Skeletal muscle tissue (tissue), 4 donors: Measurements from ENCODE around the gene CENPH. TPM values are rescaled to one million over a fixed set of nuclear protein-coding genes. Genes with fewer than 3 reads are reported as not detected.
"Not testable (repeated sequence)": the region's sequence is repeated elsewhere in the genome, so short reads cannot be mapped to it uniquely, and the experiment has no call there.

Experiments used
- H3K27ac ChIP-seq: one replicate; pipeline ENCODE4 v1.7.0; 2013; ENCODE audit warnings: mild to moderate bottlenecking, low read depth, low read length, inconsistent platforms
- H3K27me3 ChIP-seq, 3 donors: one replicate each; pipeline ENCODE4 v1.7.0; 2013; ENCODE audit warnings: low read length in 3 of 3; ENCODE audit not compliant: control insufficient read depth in 3 of 3, insufficient read depth in 3 of 3
- H3K36me3 ChIP-seq, 3 donors: one replicate each; pipeline ENCODE4 v1.7.0; 2013; ENCODE audit warnings: low read length in 3 of 3; ENCODE audit not compliant: control insufficient read depth in 3 of 3, insufficient read depth in 3 of 3
- H3K4me1 ChIP-seq, 3 donors: one replicate each; pipeline ENCODE4 v1.7.0; 2013; ENCODE audit warnings: low read length in 3 of 3, mild to moderate bottlenecking in 3 of 3; ENCODE audit not compliant: control insufficient read depth in 3 of 3, insufficient read depth in 3 of 3
- H3K4me3 ChIP-seq, 3 donors: one replicate each; pipeline ENCODE4 v1.7.0; 2013; ENCODE audit warnings: low read length in 3 of 3
- H3K9ac ChIP-seq, 3 donors: one replicate each; pipeline ENCODE4 v1.7.0; 2013; ENCODE audit warnings: low read length in 3 of 3, mild to moderate bottlenecking in 3 of 3, moderate library complexity in 2 of 3, low read depth in 1 of 3
- H3K9me3 ChIP-seq, 3 donors: one replicate each; pipeline ENCODE4 v1.7.0; 2013; ENCODE audit warnings: low read length in 3 of 3; ENCODE audit not compliant: control insufficient read depth in 3 of 3
- total RNA-seq: library from RNA; depleted of rRNA; stranded (reverse); fragments of >200 nt; gene quantifications from one replicate; pipeline ENCODE4 v1.2.3, GENCODE V29; 2014
- donor health status: Osteomylitis.

Gene CENPH
- total RNA-seq, 1 donor from 2014 or later = 4.2 TPM

DNA sequence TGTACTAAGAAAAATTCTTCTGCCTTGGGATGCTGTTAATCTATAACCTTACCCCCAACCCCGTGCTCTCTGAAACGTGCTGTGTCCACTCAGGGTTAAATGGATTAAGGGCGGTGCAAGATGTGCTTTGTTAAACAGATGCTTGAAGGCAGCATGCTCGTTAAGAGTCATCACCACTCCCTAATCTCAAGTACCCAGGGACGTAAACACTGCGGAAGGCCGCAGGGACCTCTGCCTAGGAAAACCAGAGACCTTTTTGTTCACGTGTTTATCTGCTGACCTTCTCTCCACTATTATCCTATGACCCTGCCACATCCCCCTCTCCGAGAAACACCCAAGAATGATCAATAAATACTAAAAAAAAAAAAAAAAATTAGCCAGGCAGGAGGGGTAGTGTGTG, 31.4 kb downstream of the CENPH start:
- not testable (repeated sequence) for H3K27ac ChIP-seq

DNA sequence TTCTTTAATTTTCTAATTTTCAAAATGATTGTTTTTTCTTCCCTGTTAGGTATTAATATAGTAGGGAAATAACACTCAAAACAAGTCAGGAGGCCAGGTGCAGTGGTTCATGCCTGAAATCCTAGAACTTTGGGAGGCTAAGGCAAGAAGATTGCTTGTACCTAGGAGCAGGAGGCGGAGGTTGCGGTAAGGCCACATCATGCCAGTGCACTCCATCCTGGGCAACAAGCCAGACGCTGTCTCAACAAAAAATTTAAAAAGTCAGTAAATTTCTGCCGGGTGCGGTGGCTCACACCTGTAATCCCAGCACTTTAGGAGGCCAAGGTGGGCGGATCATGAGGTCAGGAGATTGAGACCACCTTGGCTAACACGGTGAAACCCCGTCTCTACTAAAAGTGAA, 35.1 kb downstream of the CENPH start:
- no peak overlapping the region for H3K27ac ChIP-seq
- H3K4me1 ChIP-seq = no peaks in the 10 kb centered on the region
- no peak overlapping the region for H3K9ac ChIP-seq
- no peaks in the 10 kb centered on the region for H3K27me3 ChIP-seq
- H3K36me3 ChIP-seq = peaks cover 7 to 10% (median 9%) of the 10 kb centered on the region in 3 donors
- H3K4me3 ChIP-seq = no peak overlapping the region
- H3K9me3 ChIP-seq = no peaks in the 10 kb centered on the region

More for the DNA sequence above, 31.4 kb downstream of the CENPH start:
- not testable (repeated sequence) for H3K27me3 ChIP-seq, H3K36me3 ChIP-seq, H3K9me3 ChIP-seq, H3K9ac ChIP-seq, H3K4me3 ChIP-seq
- peaks cover 3 to 14% (median 8%) of the 10 kb centered on the region in 3 donors for H3K4me1 ChIP-seq

DNA sequence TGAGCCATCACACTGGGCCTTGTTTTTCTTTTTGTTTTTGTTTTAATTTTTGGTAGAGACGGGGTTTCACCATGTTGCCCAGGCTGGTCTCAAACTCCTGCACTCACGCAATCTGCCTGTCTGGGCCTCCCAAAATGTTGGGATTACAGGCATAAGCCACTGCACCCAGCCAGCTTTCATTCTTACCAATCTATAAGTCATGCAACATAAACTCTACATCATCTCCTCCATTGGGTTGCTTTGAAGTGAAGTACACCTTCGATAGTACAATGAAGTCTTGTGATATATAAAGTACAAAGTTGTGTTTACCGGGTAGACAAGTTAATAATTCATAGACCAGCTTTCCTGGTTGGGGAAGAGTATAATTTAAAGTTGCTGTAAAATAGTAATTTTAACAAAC, 36.5 kb downstream of the CENPH start:
- Histone ChIP-seq H3K9ac (no peak overlapping the region), H3K4me1 (no peaks in the 10 kb centered on the region), H3K36me3 (peaks cover 7 to 17% (median 16%) of the 10 kb centered on the region in 3 donors), H3K27me3 (no peaks in the 10 kb centered on the region), H3K9me3 (no peaks in the 10 kb centered on the region), H3K27ac (no peak overlapping the region), H3K4me3 (no peak overlapping the region)

DNA sequence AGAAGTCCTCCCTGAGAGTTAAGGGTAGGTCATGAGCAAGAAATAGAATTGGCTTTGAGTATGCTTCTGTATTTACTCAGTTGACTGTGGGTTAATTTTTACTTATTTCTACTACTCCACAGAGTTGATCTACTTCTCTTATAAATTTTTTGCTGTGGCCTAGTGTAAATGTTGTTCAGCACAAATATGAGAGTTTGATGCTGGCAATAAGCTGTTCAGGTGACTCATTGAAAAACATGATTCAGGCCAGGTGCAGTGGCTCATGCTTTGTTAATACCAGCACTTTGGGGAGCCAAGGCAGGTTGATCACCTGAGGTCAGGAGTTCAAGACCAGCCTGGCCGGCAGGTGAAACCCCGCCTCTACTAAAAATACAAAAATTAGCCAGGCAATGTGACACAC, 40.8 kb downstream of the CENPH start:
- Histone ChIP-seq H3K27me3 (no peaks in the 10 kb centered on the region), H3K9me3 (no peaks in the 10 kb centered on the region), H3K36me3 (peaks cover 7 to 23% (median 17%) of the 10 kb centered on the region in 3 donors), H3K27ac (no peak overlapping the region), H3K4me3 (no peak overlapping the region), H3K9ac (no peak overlapping the region), H3K4me1 (peaks cover 4 to 16% (median 10%) of the 10 kb centered on the region in 3 donors)

DNA sequence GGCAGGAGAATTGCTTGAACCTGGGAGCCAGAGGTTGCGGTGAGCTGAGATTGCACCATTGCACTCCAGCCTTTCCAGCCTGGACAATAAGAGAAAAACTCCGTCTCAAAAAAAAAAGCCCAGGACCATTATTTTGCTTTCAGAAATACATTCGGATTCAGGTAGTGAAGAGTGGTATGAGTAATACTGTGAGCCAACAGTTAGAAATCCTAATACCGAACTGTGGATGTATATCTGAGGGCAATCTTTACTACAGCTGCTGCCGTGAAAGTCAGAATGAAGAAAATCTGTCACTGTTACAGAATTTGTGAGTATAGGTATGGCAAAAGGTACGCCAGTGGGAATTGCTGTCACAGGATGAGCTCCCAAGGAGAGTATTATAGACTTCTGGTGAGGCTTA, 41.9 kb downstream of the CENPH start:
- H3K4me1 ChIP-seq = peaks cover 10 to 22% (median 20%) of the 10 kb centered on the region in 3 donors
- no peak overlapping the region for H3K4me3 ChIP-seq
- H3K36me3 ChIP-seq = peaks cover 7 to 23% (median 15%) of the 10 kb centered on the region in 3 donors
- no peaks in the 10 kb centered on the region for H3K27me3 ChIP-seq
- H3K27ac ChIP-seq = no peak overlapping the region
- no peaks in the 10 kb centered on the region for H3K9me3 ChIP-seq
- no peak overlapping the region for H3K9ac ChIP-seq

DNA sequence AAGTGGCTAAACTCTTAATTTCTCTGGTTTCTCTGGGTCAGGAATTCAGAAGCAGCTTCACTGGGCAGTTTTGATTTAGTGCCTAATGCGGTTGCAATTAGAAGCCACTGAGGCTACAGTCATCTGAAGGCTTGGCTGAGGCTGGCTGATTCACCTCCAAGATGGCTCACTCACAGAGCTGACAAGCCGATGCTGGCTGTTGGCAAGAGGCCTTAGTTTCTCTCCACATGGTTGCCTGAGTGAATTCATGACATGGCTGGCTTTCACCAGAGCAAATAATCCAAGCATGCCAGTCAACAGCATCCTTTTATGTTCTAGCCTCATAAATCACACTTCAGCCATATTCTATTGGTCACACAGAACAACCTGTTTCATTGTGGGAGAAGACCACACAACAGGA, 42.5 kb downstream of the CENPH start:
- H3K27ac ChIP-seq = no peak overlapping the region
- no peaks in the 10 kb centered on the region for H3K9me3 ChIP-seq

DNA sequence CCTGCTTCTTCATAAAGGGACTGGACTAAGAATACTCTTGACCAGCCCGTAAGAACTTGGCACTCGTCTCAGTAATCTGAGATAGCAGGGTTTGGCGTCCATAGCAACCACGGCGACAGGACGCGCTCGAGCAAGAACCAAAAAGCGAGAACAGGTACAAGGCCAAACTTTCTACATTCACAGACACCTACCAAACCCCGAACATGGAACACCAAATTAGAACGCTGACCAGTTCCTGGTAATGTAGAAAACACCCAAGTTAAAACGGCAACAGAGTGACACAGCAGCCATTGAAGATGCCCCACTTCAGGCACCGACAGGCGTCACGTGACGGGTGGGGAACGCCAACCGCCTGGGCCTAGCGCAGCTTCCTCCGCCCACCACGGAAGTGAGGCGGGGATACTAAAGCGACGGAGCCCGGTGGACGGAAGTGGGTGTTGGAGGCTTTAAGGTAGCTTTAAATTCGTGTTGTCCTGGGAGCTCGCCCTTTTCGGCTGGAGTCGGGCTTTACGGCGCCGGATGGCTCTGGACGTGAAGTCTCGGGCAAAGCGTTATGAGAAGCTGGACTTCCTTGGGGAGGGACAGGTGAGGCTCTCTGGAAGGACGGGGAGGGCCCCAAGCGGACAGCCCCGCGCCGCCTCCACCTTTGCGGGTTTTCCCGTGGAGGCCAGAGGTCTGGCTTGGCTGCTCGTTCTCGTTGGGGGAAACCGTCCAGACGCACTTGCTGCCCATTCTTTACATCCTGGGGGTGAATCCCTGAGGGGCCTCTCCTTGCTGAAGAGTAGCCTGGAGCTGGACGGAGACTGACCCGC, 45.3 kb downstream of the CENPH start, which contains the start of gene CDK7:
Gene CDK7 (plus strand): TSS at position 430 of the 812 bp plus-strand sequence. CDS start 90 bp downstream, at position 520.
- Histone ChIP-seq H3K4me1 (peaks cover 10 to 22% (median 20%) of the 10 kb centered on the region in 3 donors), H3K27ac (peak within 1 kb of the TSS; percentile 88), H3K4me3 (peak within 1 kb of the TSS; percentile 96 to 97 (median 97)), H3K9me3 (no peaks in the 10 kb centered on the region), H3K27me3 (no peaks in the 10 kb centered on the region), H3K36me3 (peaks cover 0 to 13% (median 7%) of the 10 kb centered on the region in 3 donors), H3K9ac (peak within 1 kb of the TSS; percentile 88 to 96 (median 95))

More for the DNA sequence above, 42.5 kb downstream of the CENPH start:
- H3K4me3 ChIP-seq = no peak overlapping the region
- no peak overlapping the region for H3K9ac ChIP-seq
- H3K4me1 ChIP-seq = peaks cover 10 to 22% (median 20%) of the 10 kb centered on the region in 3 donors
- H3K27me3 ChIP-seq = no peaks in the 10 kb centered on the region
- peaks cover 7 to 23% (median 15%) of the 10 kb centered on the region in 3 donors for H3K36me3 ChIP-seq

DNA sequence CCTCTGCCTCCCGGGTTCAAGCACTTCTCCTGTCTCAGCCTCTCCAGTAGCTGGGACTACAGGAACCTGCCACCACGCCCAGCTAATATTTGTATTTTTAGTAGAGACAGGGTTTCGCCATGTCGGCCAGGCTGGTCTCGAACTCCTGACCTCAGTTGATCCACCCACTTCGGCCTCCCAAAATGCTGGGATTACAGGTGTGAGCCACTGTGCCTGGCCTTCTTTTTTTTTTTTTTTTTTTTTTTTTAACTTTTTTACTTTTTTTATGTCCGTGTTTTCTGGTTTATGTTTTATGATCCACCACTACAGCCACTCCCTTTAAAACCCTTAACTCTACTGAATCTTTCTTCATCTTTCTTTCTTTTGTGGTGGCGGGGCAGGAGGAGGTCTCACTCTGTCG, 47.4 kb downstream of the CENPH start:
- not testable (repeated sequence) for H3K9ac ChIP-seq, H3K4me3 ChIP-seq, H3K27ac ChIP-seq, H3K9me3 ChIP-seq, H3K27me3 ChIP-seq, H3K36me3 ChIP-seq
- H3K4me1 ChIP-seq = peaks cover 10 to 28% (median 23%) of the 10 kb centered on the region in 3 donors

DNA sequence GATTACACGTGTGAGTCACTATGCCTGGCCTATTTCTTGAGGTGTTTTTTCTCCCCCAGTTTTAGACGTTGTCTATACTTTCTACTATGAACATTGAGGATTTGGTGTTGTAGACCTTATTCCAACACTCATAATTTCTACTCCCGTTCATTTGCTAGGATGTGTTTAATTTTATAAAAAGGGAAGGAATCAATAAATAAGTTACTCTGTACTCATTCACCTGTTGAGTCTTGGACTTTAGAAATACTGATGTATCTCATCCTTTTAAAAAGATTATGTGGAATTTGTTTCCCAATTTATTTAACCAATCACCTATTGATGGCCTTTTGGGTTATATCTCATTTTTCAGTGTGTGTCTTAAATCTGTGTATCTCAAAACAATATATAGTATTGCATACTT, 48.5 kb downstream of the CENPH start:
- H3K9me3 ChIP-seq = no peaks in the 10 kb centered on the region
- H3K9ac ChIP-seq = no peak overlapping the region
- H3K4me1 ChIP-seq = peaks cover 10 to 28% (median 23%) of the 10 kb centered on the region in 3 donors
- H3K27me3 ChIP-seq = no peaks in the 10 kb centered on the region
- H3K27ac ChIP-seq = no peak overlapping the region
- no peaks in the 10 kb centered on the region for H3K36me3 ChIP-seq
- no peak overlapping the region for H3K4me3 ChIP-seq

DNA sequence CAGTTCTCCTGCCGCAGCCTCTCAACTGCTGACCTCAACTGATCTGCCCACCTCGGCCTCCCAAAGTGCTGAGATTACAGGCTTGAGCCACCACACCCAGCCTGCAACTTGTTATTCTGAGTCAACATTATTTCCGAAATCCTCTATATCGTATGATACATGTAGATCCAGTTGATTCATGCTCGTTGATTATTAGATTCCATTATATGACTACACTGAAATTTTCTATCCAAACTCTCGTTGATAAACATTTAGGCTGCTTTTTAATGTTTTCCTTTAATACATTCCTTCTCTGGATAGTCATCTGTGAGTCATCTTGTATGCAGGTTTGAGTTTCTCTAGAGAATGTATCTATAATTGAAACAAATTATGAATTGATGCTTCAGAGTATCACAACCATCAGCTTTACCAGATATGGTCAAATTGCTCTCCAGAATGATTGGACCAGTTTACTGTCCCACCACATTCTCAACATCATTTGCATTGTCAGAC, 49.4 kb downstream of the CENPH start:
- Histone ChIP-seq H3K9me3 (no peaks in the 10 kb centered on the region), H3K9ac (no peak overlapping the region), H3K4me1 (peaks cover 10 to 21% (median 19%) of the 10 kb centered on the region in 3 donors), H3K4me3 (no peak overlapping the region), H3K27ac (no peak overlapping the region), H3K36me3 (peaks cover 0 to 2% (median 0%) of the 10 kb centered on the region in 3 donors), H3K27me3 (no peaks in the 10 kb centered on the region)
